C4-2B (cell line): ENCODE measurements around the gene MAGOHB.

ENCODE experiments used
- H3K27ac ChIP-seq: fragments of 450-650 bp; 2 replicates; pipeline ENCODE4 v1.5.1; 2017
- CTCF ChIP-seq: fragments of 450-650 bp; conservative IDR thresholded peaks from 2 replicates; pipeline ENCODE4 v1.5.1; 2017; ENCODE audit warnings: mild to moderate bottlenecking
- ZFX ChIP-seq: fragments of 450-650 bp; IDR thresholded peaks from 2 replicates; pipeline ENCODE4 v1.6.1; 2017

Gene MAGOHB

GRCh38 chr12:10563002-10563401 lies 50.4 kb downstream of the MAGOHB start:
- TF ChIP-seq ZFX (no peak), CTCF (no peak)
- no peak overlapping the region for H3K27ac ChIP-seq

- no peak overlapping the region for H3K27ac ChIP-seq
- TF ChIP-seq CTCF (peak; percentile 79), ZFX (no peak)
Observed at GRCh38 chr12:10562306-10562933, 51.0 kb downstream of the MAGOHB start.

- no peak overlapping the region for H3K27ac ChIP-seq
Observed at GRCh38 chr12:10559244-10559643, 54.2 kb downstream of the MAGOHB start.

GRCh38 chr12:10558789-10559188 lies 54.6 kb downstream of the MAGOHB start:
- peak; percentile 8 for TF ChIP-seq CTCF
- no peak for TF ChIP-seq ZFX
- H3K27ac ChIP-seq: no peak overlapping the region

More at GRCh38 chr12:10559244-10559643, 54.2 kb downstream of the MAGOHB start:
- no peak for TF ChIP-seq ZFX

- no peak for TF ChIP-seq ZFX
- no peak for TF ChIP-seq CTCF
- H3K27ac ChIP-seq: no peak overlapping the region
Observed at GRCh38 chr12:10558301-10558700, 55.1 kb downstream of the MAGOHB start.

- TF ChIP-seq CTCF: no peak
- no peak for TF ChIP-seq ZFX
- H3K27ac ChIP-seq: no peak overlapping the region
Observed at GRCh38 chr12:10557766-10558165, 55.6 kb downstream of the MAGOHB start.

- no peak for TF ChIP-seq ZFX
- TF ChIP-seq CTCF: no peak
- no peak overlapping the region for H3K27ac ChIP-seq
Observed at GRCh38 chr12:10557329-10557728, 56.1 kb downstream of the MAGOHB start.

GRCh38 chr12:10554756-10555481 lies 58.5 kb downstream of the MAGOHB start:
- no peak overlapping the region for H3K27ac ChIP-seq
- TF ChIP-seq CTCF: no peak
- no peak for TF ChIP-seq ZFX
